HG03196 (cell line): ENCODE results near the gene FBXW12.

ENCODE experiments used
- ATAC-seq: cut with Tn5 transposase; IDR thresholded peaks from one replicate; pipeline ENCODE4 v1.9.1; 2021; ENCODE audit not compliant: unreplicated experiment

FBXW12 gene

GRCh38 chr3:48407542-48408099 lies 35.6 kb downstream of the FBXW12 start:
- no peak for ATAC-seq

- no peak for ATAC-seq
Measured at GRCh38 chr3:48408823-48409281, 36.8 kb downstream of the FBXW12 start.

- ATAC-seq = no peak
Measured at GRCh38 chr3:48409291-48410201, 37.5 kb downstream of the FBXW12 start.

- ATAC-seq = no peak
Measured at GRCh38 chr3:48410205-48411040, 38.4 kb downstream of the FBXW12 start.

GRCh38 chr3:48411041-48411588 lies 39.1 kb downstream of the FBXW12 start:
- no peak for ATAC-seq

- no peak for ATAC-seq
Measured at GRCh38 chr3:48411606-48412374, 39.8 kb downstream of the FBXW12 start.

- no peak for ATAC-seq
Measured at GRCh38 chr3:48412375-48413001, 40.5 kb downstream of the FBXW12 start.

- ATAC-seq = no peak
Measured at GRCh38 chr3:48413086-48413485, 41.1 kb downstream of the FBXW12 start.

- ATAC-seq = no peak
Measured at GRCh38 chr3:48413611-48414010, 41.6 kb downstream of the FBXW12 start.

- no peak for ATAC-seq
Measured at GRCh38 chr3:48414376-48415250, 42.6 kb downstream of the FBXW12 start.

GRCh38 chr3:48415251-48415953 lies 43.4 kb downstream of the FBXW12 start:
- no peak for ATAC-seq

- ATAC-seq = no peak
Measured at GRCh38 chr3:48416091-48416505, 44.1 kb downstream of the FBXW12 start.

GRCh38 chr3:48416546-48416945 lies 44.5 kb downstream of the FBXW12 start:
- no peak for ATAC-seq

- ATAC-seq = no peak
Measured at GRCh38 chr3:48417529-48418108, 45.6 kb downstream of the FBXW12 start.

- ATAC-seq = no peak
Measured at GRCh38 chr3:48418140-48418539, 46.1 kb downstream of the FBXW12 start.

- ATAC-seq = no peak
Measured at GRCh38 chr3:48418651-48419050, 46.6 kb downstream of the FBXW12 start.

GRCh38 chr3:48419149-48419548 lies 47.1 kb downstream of the FBXW12 start:
- ATAC-seq = no peak

- no peak for ATAC-seq
Measured at GRCh38 chr3:48419597-48419996, 47.6 kb downstream of the FBXW12 start.
